GM18873 (cell line): ENCODE measurements around the gene HOXC10.

Source experiments
- ATAC-seq: cut with Tn5 transposase; IDR thresholded peaks from one replicate; pipeline ENCODE4 v1.9.1; 2021; ENCODE audit warnings: mild to moderate bottlenecking, moderate library complexity, moderate number of reproducible peaks; ENCODE audit not compliant: unreplicated experiment, low FRiP score

HOXC10 gene

GRCh38 chr12:54000116-54001114 is 15.5 kb downstream of the HOXC10 start, which contains the start of gene HOXC9:
TSS of gene HOXC9 (plus strand) at chr12:54000161. CDS start at chr12:54000189, 28 bp downstream.
- ATAC-seq = no peak

- ATAC-seq = no peak
Measured at GRCh38 chr12:54001283-54002187, 16.6 kb downstream of the HOXC10 start.

GRCh38 chr12:54002278-54002914 is 17.4 kb downstream of the HOXC10 start:
- no peak for ATAC-seq

GRCh38 chr12:54002915-54003389 is 18.0 kb downstream of the HOXC10 start:
- no peak for ATAC-seq

- ATAC-seq = no peak
Measured at GRCh38 chr12:54003625-54004024, 18.7 kb downstream of the HOXC10 start.

- ATAC-seq = no peak
Measured at GRCh38 chr12:54004063-54004840, 19.3 kb downstream of the HOXC10 start.

- no peak for ATAC-seq
Measured at GRCh38 chr12:54004841-54005530, 20.0 kb downstream of the HOXC10 start.

- no peak for ATAC-seq
Measured at GRCh38 chr12:54005531-54005852, 20.5 kb downstream of the HOXC10 start.

- ATAC-seq = peak; percentile 75
Measured at GRCh38 chr12:54005853-54006558, 21.1 kb downstream of the HOXC10 start.

- ATAC-seq = no peak
Measured at GRCh38 chr12:54006559-54007220, 21.7 kb downstream of the HOXC10 start.

GRCh38 chr12:54007538-54008259 is 22.8 kb downstream of the HOXC10 start:
- ATAC-seq = no peak

GRCh38 chr12:54008260-54008552 is 23.3 kb downstream of the HOXC10 start:
- ATAC-seq = no peak

- no peak for ATAC-seq
Measured at GRCh38 chr12:54009171-54010052, 24.5 kb downstream of the HOXC10 start.

- ATAC-seq = no peak
Measured at GRCh38 chr12:54010053-54010971, 25.4 kb downstream of the HOXC10 start.

GRCh38 chr12:54010972-54011664 is 26.2 kb downstream of the HOXC10 start:
- ATAC-seq = no peak
